ENCODE measurements around the gene FFAR3.

The FFAR3 gene

GRCh38 chr19:35322014-35322413 is 36.2 kb upstream of the FFAR3 start:
- DNase-seq: no peak
- H3K9ac ChIP-seq (ENCODE audit: low read length): no peak overlapping the region
- H3K27ac ChIP-seq (ENCODE audit: low read length): no peak overlapping the region
- no peaks in the 10 kb centered on the region for H3K79me2 ChIP-seq (ENCODE audit: low read length)
- TF ChIP-seq, protein P1, sequence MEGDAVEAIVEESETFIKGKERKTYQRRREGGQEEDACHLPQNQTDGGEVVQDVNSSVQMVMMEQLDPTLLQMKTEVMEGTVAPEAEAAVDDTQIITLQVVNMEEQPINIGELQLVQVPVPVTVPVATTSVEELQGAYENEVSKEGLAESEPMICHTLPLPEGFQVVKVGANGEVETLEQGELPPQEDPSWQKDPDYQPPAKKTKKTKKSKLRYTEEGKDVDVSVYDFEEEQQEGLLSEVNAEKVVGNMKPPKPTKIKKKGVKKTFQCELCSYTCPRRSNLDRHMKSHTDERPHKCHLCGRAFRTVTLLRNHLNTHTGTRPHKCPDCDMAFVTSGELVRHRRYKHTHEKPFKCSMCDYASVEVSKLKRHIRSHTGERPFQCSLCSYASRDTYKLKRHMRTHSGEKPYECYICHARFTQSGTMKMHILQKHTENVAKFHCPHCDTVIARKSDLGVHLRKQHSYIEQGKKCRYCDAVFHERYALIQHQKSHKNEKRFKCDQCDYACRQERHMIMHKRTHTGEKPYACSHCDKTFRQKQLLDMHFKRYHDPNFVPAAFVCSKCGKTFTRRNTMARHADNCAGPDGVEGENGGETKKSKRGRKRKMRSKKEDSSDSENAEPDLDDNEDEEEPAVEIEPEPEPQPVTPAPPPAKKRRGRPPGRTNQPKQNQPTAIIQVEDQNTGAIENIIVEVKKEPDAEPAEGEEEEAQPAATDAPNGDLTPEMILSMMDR (IDR thresholded peaks at IDR 0.05; ENCODE audit: low read length): no peak
- no peak for TF ChIP-seq EZH2phosphoT487 (IDR thresholded peaks at IDR 0.05; ENCODE audit: low read length)
- TF ChIP-seq EZH2 (optimal IDR thresholded peaks at IDR 0.05; ENCODE audit: low read depth, low read length): no peak
- H2AFZ ChIP-seq (ENCODE audit: low read length): no peak overlapping the region
- no peaks in the 10 kb centered on the region for H3F3A ChIP-seq (ENCODE audit: insufficient read depth, low read length)
- H3K27me3 ChIP-seq (replicated peaks; ENCODE audit: insufficient read depth, low read length): peaks cover 74% of the 10 kb centered on the region
- no peaks in the 10 kb centered on the region for H3K9me3 ChIP-seq (replicated peaks; ENCODE audit: insufficient read depth, low read length)
- no peaks in the 10 kb centered on the region for H4K20me1 ChIP-seq (ENCODE audit: insufficient read depth, low read length)
- H3K4me3 ChIP-seq (ENCODE audit: low read length): no peak overlapping the region
- no peaks in the 10 kb centered on the region for H3K4me1 ChIP-seq (ENCODE audit: low read length)
- no peaks in the 10 kb centered on the region for H3K36me3 ChIP-seq (replicated peaks; ENCODE audit: insufficient read depth, low read length)
- no peaks in the 10 kb centered on the region for H3K9me2 ChIP-seq (replicated peaks; ENCODE audit: insufficient read depth, low read length)
- H3K4me2 ChIP-seq (ENCODE audit: low read depth, low read length): no peak overlapping the region

DNA sequence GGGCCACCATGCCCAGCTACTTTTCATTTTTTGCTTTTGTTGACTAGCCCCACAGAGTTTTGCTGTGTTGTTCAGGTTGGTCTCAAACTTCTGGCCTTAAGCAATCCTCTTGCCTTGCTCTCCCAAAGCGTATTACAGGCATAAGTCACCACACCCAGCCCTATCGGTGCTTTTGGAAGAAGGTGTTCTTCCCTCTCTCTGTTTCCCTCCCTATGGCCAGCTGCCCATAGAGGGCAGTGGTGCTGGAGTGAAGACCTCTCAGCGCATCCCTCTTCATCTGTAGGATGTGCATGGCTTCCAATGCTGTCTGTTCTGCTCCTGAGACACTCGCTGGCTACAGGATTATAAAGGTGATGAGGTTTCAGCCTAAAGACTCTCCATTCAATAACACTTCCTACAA is 30.6 kb upstream of the FFAR3 start:
- Histone ChIP-seq H3K9me3 (replicated peaks; ENCODE audit: insufficient read depth, low read length) (no peaks in the 10 kb centered on the region), H3K79me2 (ENCODE audit: low read length) (no peaks in the 10 kb centered on the region), H3K27ac (ENCODE audit: low read length) (no peak overlapping the region), H3K9ac (ENCODE audit: low read length) (no peak overlapping the region), H3K4me3 (ENCODE audit: low read length) (no peak overlapping the region), H3F3A (ENCODE audit: insufficient read depth, low read length) (no peaks in the 10 kb centered on the region), H3K4me2 (ENCODE audit: low read depth, low read length) (no peak overlapping the region), H3K27me3 (replicated peaks; ENCODE audit: insufficient read depth, low read length) (peaks cover 80% of the 10 kb centered on the region), H3K4me1 (ENCODE audit: low read length) (no peaks in the 10 kb centered on the region), H2AFZ (ENCODE audit: low read length) (no peak overlapping the region), H3K36me3 (replicated peaks; ENCODE audit: insufficient read depth, low read length) (no peaks in the 10 kb centered on the region), H4K20me1 (ENCODE audit: insufficient read depth, low read length) (no peaks in the 10 kb centered on the region), H3K9me2 (replicated peaks; ENCODE audit: insufficient read depth, low read length) (no peaks in the 10 kb centered on the region)
- DNase-seq: no peak
- TF ChIP-seq, protein P1 (IDR thresholded peaks at IDR 0.05; ENCODE audit: low read length): peak; percentile 21
- no peak for TF ChIP-seq EZH2 (optimal IDR thresholded peaks at IDR 0.05; ENCODE audit: low read depth, low read length)

- Histone ChIP-seq H3K4me1 (ENCODE audit: low read length) (no peaks in the 10 kb centered on the region), H3K27ac (ENCODE audit: low read length) (no peak within 1 kb of the TSS), H3K9me2 (replicated peaks; ENCODE audit: insufficient read depth, low read length) (no peaks in the 10 kb centered on the region), H3K9me3 (replicated peaks; ENCODE audit: insufficient read depth, low read length) (no peaks in the 10 kb centered on the region), H3K9ac (ENCODE audit: low read length) (no peak within 1 kb of the TSS), H2AFZ (ENCODE audit: low read length) (no peak within 1 kb of the TSS), H3K4me3 (ENCODE audit: low read length) (no peak within 1 kb of the TSS), H3K36me3 (replicated peaks; ENCODE audit: insufficient read depth, low read length) (no peaks in the 10 kb centered on the region), H3K79me2 (ENCODE audit: low read length) (no peaks in the 10 kb centered on the region), H3K27me3 (replicated peaks; ENCODE audit: insufficient read depth, low read length) (peaks cover 85% of the 10 kb centered on the region), H3K4me2 (ENCODE audit: low read depth, low read length) (no peak within 1 kb of the TSS), H4K20me1 (ENCODE audit: insufficient read depth, low read length) (no peaks in the 10 kb centered on the region), H3F3A (ENCODE audit: insufficient read depth, low read length) (no peaks in the 10 kb centered on the region)
- DNase-seq: no peak
- TF ChIP-seq EZH2phosphoT487 (IDR thresholded peaks at IDR 0.05; ENCODE audit: low read length) (no peak), EZH2 (optimal IDR thresholded peaks at IDR 0.05; ENCODE audit: low read depth, low read length) (no peak)
- TF ChIP-seq, protein P1 (IDR thresholded peaks at IDR 0.05; ENCODE audit: low read length): no peak
These were observed 29.4 kb upstream of the FFAR3 start, which contains the start of gene CD22 for GRCh38 chr19:35328851-35329285. Gene CD22 (plus strand): TSS chr19:35329187. CDS start chr19:35332041, 2,854 bp downstream.

All from MM.1S (cell line).